HepG2 (cell line): Measurements from ENCODE around the gene ACACA. TPM values are rescaled to one million over a fixed set of nuclear protein-coding genes. Genes with fewer than 3 reads are reported as not detected.

Source experiments
- KDM6A ChIP-seq: IDR thresholded peaks from 2 replicates; pipeline ENCODE4 v1.6.1; 2016; ENCODE audit warnings: low read depth
- POLR2AphosphoS5 ChIP-seq: IDR thresholded peaks from 2 replicates; pipeline ENCODE4 v1.6.1; 2012; ENCODE audit warnings: low read depth, low read length
- SIN3A ChIP-seq: IDR thresholded peaks from 2 replicates; pipeline ENCODE4 v1.6.1; 2011; ENCODE audit warnings: low read depth, mild to moderate bottlenecking, control low read depth, low read length, borderline replicate concordance
- SKIL ChIP-seq: sonication (generic); formaldehyde crosslinking; IDR thresholded peaks from 2 replicates; pipeline ENCODE4 v1.8.0; 2022; ENCODE audit warnings: missing genetic modification reagents, mild to moderate bottlenecking, moderate library complexity, borderline replicate concordance
- STAG1 ChIP-seq: sonication (generic); formaldehyde crosslinking; IDR thresholded peaks from 2 replicates; pipeline ENCODE4 v1.4.0; 2020; ENCODE audit warnings: missing genetic modification reagents
- TAF1 ChIP-seq: sonication (generic); formaldehyde crosslinking; IDR thresholded peaks from 2 replicates; pipeline ENCODE4 v1.4.0; 2020; ENCODE audit warnings: missing genetic modification reagents
- TARDBP ChIP-seq: sonication (generic); formaldehyde crosslinking; IDR thresholded peaks from 2 replicates; pipeline ENCODE4 v1.8.0; 2022; ENCODE audit warnings: mild to moderate bottlenecking, missing genetic modification reagents
- UBTF ChIP-seq: sonication (generic); formaldehyde crosslinking; IDR thresholded peaks from 2 replicates; pipeline ENCODE4 v1.4.0; 2020; ENCODE audit warnings: mild to moderate bottlenecking, missing genetic modification reagents
- USF2 ChIP-seq, 2 experiments: sonication (generic) in 1 of 2; formaldehyde crosslinking in 1 of 2; IDR thresholded peaks; 2 replicates each; pipeline versions ENCODE4 v1.5.1 to v1.6.1; 2011 to 2020; ENCODE audit warnings: borderline replicate concordance in 1 of 2, low read depth in 1 of 2, low read length in 1 of 2, mild to moderate bottlenecking in 1 of 2, missing genetic modification reagents in 1 of 2, moderate library complexity in 1 of 2
- ZFP36L1 ChIP-seq: sonication (generic); formaldehyde crosslinking; IDR thresholded peaks from 2 replicates; pipeline ENCODE4 v1.8.0; 2022; ENCODE audit warnings: mild to moderate bottlenecking, missing genetic modification reagents, moderate library complexity
- ZMYM3 ChIP-seq: sonication (generic); formaldehyde crosslinking; IDR thresholded peaks from 2 replicates; pipeline ENCODE4 v1.5.1; 2020; ENCODE audit warnings: mild to moderate bottlenecking, missing genetic modification reagents
- polyA plus RNA-seq, 8 experiments: library from polyadenylated mRNA; depleted of rRNA in 3 of 8; stranded (reverse) in 7 of 8; unstranded in 1 of 8; fragments of >200 nt; fragmentation: Illumina TruSeq in 4 of 8; extraction: Trizol in 4 of 8; gene quantifications; 2 replicates each; pipeline versions ENCODE4 v1.2.1 to v1.2.3, GENCODE V29; 2011 to 2016; ENCODE audit warnings: low read depth in 4 of 8, missing spikeins in 1 of 8, mixed read lengths in 1 of 8; ENCODE audit not compliant: insufficient read depth in 1 of 8
- total RNA-seq, 5 experiments: library from RNA; depleted of rRNA; stranded (reverse); fragments of >200 nt; fragmentation: Illumina TruSeq; extraction: Trizol; gene quantifications; 2 replicates each; pipeline ENCODE4 v1.2.3, GENCODE V29; 2016; ENCODE audit warnings: low read depth in 1 of 5

The ACACA gene
- total and polyA plus RNA-seq, 2 of the 13 experiments (the other 11 are each of a cell fraction or from before 2014, with no cell fraction given), result 39.2 to 47.2 TPM

GRCh38 chr17:37358098-37358829 lies 48.4 kb downstream of the ACACA start (continued):
- TF ChIP-seq SKIL (CRISPR knock-in tag) (0 out of 2 replicates have a peak, but pooled peaks have one; percentile 1), USF2 (IDR thresholded peaks at IDR 0.05; ENCODE audit: low read depth, low read length) (peak; percentile 54; the same call in 1 of the 2 replicates), USF2 (CRISPR knock-in tag; IDR thresholded peaks at IDR 0.05; ENCODE audit: borderline replicate concordance) (peak; percentile 74; the same call in 1 of the 2 replicates), ZMYM3 (CRISPR knock-in tag) (no peak), SIN3A (peak; percentile 81; the same call in 1 of the 2 replicates), TAF1 (CRISPR knock-in tag) (peak; percentile 79), STAG1 (no peak), TARDBP (CRISPR knock-in tag) (peak; percentile 26; the same call in 1 of the 2 replicates), ZFP36L1 (CRISPR knock-in tag) (no peak), UBTF (CRISPR knock-in tag) (no peak), POLR2AphosphoS5 (peak; percentile 62), KDM6A (CRISPR knock-in tag) (no peak)
